GM13977 (cell line): ENCODE results near the gene FBXO45.

Experiments
- DNase-seq: peaks from one replicate; pipeline ENCODE4 v3.0.0; 2012; ENCODE audit warnings: low spot score
- CTCF ChIP-seq: IDR thresholded peaks from 2 replicates; pipeline ENCODE4 v1.5.1; 2012; ENCODE audit warnings: mild to moderate bottlenecking, control low read depth; ENCODE audit not compliant: insufficient read depth; ENCODE audit errors: extremely low read depth, missing control alignments
- in situ Hi-C: fragments of 300-500 bp; cut with MboI; formaldehyde crosslinking; loops from one replicate; pipeline ENCODE4 v1.12.0; 2022; ENCODE audit warnings: low sequenced_read_pairs, low pct_unique_long_range_greater_than_20kb, mixed read lengths, inconsistent platforms; ENCODE audit not compliant: unreplicated experiment

Gene FBXO45

DNA sequence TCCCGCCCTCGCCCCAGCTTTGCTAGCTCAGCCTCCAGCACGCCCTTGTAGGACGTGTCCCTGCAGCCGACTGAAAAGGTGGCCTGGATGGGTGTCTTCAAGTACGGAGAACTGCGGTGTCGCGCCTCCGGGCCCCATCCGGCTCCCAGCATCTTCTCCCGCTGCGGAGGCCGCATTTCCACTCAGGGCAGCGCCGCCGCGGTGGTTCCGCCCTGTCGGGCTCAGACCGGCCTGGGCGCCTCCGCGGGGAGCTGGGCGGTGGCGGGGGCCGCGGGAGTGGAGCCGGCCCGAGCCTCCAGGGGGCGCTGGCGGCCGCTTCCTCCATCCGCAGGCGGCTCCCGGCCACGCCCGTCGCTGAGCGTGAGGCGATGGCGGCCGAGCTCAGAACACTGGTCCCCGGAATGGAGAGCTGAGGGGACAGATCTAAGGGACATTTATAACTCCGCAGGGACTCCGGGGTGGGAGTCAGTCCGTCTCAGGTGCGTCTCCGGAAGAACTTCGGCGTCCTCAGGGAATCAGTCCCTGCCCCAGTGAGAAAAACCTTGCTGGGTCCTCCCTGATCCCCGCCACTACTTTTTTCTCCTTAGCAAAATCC, 39.7 kb upstream of the FBXO45 start:
- in situ Hi-C loops, result no loop called here
- peak; percentile 92 for DNase-seq

DNA sequence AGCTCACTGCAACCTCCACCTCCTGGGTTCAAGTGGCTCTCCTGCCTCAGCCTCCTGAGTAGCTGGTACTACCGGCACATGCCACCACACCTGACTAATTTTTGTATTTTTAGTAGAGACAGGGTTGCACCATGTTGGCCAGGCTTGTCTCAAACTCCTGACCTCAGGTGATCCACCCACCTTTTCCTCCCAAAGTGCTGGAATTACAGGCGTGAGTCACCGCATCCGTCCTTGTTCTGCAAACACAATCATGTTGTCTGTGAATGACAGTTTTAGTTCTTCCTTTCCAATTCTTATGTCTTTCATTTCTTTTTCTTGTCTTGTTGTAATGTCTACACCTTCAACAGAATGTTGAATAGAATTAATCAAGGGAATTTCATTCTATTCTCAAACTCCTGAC, 37.0 kb upstream of the FBXO45 start:
- no peak for TF ChIP-seq CTCF
- in situ Hi-C loops, result no loop called here
- no peak for DNase-seq

More for the DNA sequence above, 39.7 kb upstream of the FBXO45 start:
- peak; percentile 72 for TF ChIP-seq CTCF

DNA sequence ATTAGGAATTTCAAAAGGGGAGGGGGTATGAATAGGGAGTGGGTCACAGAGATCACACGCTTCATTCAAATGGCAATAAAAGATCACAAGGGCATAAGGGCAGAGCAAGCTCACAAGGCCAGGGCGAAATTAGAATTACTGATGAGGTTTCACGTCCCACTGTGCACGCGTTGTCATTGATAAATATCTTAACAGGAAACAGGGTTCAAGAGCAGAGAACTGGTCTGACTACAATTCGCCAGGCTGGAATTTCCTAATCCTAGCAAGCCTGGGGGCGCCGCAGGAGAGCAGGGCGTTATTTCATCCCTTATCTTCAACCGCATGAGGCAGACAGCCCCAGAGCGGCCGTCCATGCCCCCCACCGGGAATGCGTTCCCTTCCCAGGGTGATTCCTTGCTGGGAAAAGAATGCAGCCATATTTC, 35.2 kb upstream of the FBXO45 start:
- no peak for DNase-seq
- TF ChIP-seq CTCF, result no peak
- in situ Hi-C loops, result no loop called here

DNA sequence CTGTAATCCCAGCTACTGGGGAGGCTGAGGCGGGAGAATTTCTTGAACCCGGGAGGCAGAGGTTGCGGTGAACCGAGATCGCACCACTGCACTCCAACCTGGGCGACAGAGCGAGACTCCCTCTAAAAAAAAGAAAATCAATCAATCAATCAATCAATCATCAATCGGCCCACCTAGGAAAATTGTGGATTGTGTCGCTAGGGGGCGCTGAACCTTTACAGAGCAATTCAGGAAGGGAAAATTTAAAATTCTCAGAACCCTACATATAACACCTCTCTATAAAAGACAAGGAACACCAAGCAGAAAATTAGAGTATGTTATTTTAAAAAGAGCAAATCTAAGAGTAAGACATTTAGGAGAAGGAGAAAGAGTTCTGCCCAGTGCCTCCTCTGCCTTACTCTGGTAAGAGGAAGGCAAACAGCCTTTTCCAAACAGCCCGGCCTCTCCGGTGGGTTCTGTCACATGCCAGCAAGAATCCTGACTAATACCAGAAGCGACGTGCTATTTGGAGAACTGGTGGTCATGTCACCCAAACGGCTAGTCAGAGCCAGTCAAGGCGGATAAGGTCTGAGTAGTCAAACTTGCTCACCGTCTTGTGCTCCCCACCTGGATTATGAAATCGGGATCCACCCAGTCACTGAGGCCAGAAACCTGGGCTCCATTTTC, 31.0 kb upstream of the FBXO45 start:
- TF ChIP-seq CTCF, result peak; percentile 68
- in situ Hi-C loops, result no loop called here
- DNase-seq, result peak; percentile 67

DNA sequence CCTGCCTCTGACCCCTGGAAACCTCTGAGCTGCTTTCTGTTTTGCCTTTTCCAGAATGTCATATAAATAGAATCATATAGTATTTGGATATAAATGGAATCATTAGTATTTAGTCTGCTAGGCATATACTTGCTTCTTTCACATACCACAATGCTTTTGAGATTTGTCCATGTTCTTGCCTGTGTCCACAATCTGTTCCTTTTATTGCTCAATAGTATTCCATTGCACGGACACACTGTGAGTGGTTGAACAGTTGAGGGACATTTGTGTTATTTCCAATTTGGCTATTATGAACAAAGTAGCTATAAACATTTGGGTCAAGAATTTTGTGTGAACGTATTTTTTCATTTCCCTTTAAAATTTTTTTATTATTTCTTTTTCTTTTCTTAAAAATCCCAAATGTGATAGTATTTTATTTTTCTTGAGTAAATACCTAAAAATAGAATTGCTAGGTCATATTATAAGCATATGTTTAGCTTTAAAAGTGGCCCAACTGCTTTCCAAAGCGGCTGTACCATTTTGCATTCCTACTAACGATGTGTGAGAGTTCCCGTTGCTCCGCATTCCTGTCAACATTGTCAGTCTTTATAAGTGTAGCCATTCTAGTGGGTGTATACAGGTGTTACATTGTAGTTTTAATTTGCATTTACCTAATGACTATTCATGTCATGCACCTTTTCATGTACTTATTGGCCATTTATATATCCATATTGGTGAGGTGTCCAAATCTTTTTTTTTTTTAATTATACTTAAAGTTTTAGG, 26.6 kb upstream of the FBXO45 start:
- DNase-seq, result no peak
- in situ Hi-C loops, result no loop called here
- TF ChIP-seq CTCF, result no peak

DNA sequence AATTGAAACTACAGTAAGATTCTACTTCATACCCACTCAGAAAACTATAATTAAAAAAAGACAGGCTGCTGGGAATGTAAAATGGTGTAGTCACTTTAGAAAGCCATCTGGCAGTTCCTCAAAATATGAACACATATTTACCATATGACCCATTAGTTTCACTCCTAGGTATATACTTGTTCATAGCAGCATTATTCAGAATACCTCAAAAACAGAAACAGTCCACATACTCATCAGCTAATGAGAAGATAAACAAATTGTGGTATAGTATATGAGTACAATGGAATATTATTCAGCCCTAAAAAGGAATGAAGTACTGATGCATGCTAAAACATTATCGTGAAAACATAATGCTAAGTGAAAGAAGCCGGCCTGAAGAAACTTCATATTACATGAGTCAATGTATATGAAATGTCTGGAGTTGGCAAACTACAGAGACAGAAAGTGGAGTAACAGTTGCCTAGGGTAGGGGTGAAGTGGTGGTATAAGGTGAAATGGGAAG, 23.9 kb upstream of the FBXO45 start:
- in situ Hi-C loops, result no loop called here
- no peak for TF ChIP-seq CTCF
- DNase-seq, result no peak
